ENCODE data around the gene CHRNA9.

GRCh38 chr4:40395166-40395900 lies 60.2 kb downstream of the CHRNA9 start:
- TF ChIP-seq POLR2A (IDR thresholded peaks at IDR 0.05; ENCODE audit: low read length), result no peak
- TF ChIP-seq GATA1 (IDR thresholded peaks at IDR 0.05; ENCODE audit: low read depth, low read length), result no peak
